Lower leg skin (tissue), 4 donors: Measurements from ENCODE around the gene USP28. TPM values are rescaled to one million over a fixed set of nuclear protein-coding genes. Genes with fewer than 3 reads are reported as not detected.

Experiments
- DNase-seq, 2 donors: peaks; one replicate each; pipeline ENCODE4 v3.0.0-alpha.2; 2019; ENCODE audit warnings: low spot score in 2 of 2
- H3K4me3 ChIP-seq: fragments of 200-600 bp; sonication (generic); 2 replicates; pipeline ENCODE4 v1.5.1; 2017; ENCODE audit warnings: mild to moderate bottlenecking, low read depth; ENCODE audit not compliant: poor library complexity, severe bottlenecking
- CTCF ChIP-seq, 3 donors: fragments of 450-650 bp; IDR thresholded peaks; one replicate each; pipeline ENCODE4 v1.5.1; 2016; ENCODE audit warnings: antibody characterized with exemption in 3 of 3, mild to moderate bottlenecking in 3 of 3, moderate library complexity in 2 of 3
- POLR2A ChIP-seq, 2 donors: fragments of 450-650 bp; IDR thresholded peaks; one replicate each; pipeline ENCODE4 v1.6.1; 2016 to 2017; ENCODE audit warnings: antibody characterized with exemption in 2 of 2, mild to moderate bottlenecking in 1 of 2, moderate library complexity in 1 of 2
- WGBS, 2 donors: methylation state at CpG; one replicate each; pipeline ENCODE4 v1.1.5; 2018; 5-methylcytosine and 5-hydroxymethylcytosine counted together
- intact Hi-C: fragments of 100-400 bp; cut with DNase I; formaldehyde crosslinking; loops from one replicate; pipeline ENCODE4 v1.15.0; 2023; ENCODE audit warnings: low total_unique reads
- total RNA-seq, 4 donors: library from RNA; depleted of rRNA; stranded (reverse); fragments of >200 nt; gene quantifications; one replicate each; pipeline ENCODE4 v1.1.0, GENCODE V29; 2016

The USP28 gene
- total RNA-seq, 4 donors from 2014 or later = 13.0 to 26.8 (median 16.4) TPM

- 34 to 50% methylated on average over 1 of the region's 1 CpG for WGBS, 2 donors
- H3K4me3 ChIP-seq = no peak overlapping the region
- intact Hi-C loops = no loop called here
- TF ChIP-seq CTCF (IDR thresholded peaks at IDR 0.05) (no peak), POLR2A (IDR thresholded peaks at IDR 0.05) (no peak)
- no peak for DNase-seq
Observed at GRCh38 chr11:113907152-113907551, 31.8 kb upstream of the USP28 start.

GRCh38 chr11:113906516-113906915 lies 31.1 kb upstream of the USP28 start:
- TF ChIP-seq POLR2A (IDR thresholded peaks at IDR 0.05) = no peak
- no peak for TF ChIP-seq CTCF (IDR thresholded peaks at IDR 0.05)
- intact Hi-C loops = no loop called here

GRCh38 chr11:113906038-113906437 lies 30.7 kb upstream of the USP28 start:
- H3K4me3 ChIP-seq = no peak overlapping the region
- intact Hi-C loops = no loop called here
- DNase-seq = no peak
- TF ChIP-seq CTCF (IDR thresholded peaks at IDR 0.05) = no peak
- 59 to 65% methylated on average over 4 of the region's 4 CpGs for WGBS, 2 donors

More at GRCh38 chr11:113906516-113906915, 31.1 kb upstream of the USP28 start:
- H3K4me3 ChIP-seq = no peak overlapping the region
- WGBS, 2 donors = 79 to 91% methylated on average over 2 of the region's 2 CpGs
- DNase-seq = peak in 1 of 2 donors; percentile 9

- intact Hi-C loops = no loop called here
- DNase-seq = peak in 1 of 2 donors; percentile 25
- TF ChIP-seq POLR2A (IDR thresholded peaks at IDR 0.05) = no peak
- no peak for TF ChIP-seq CTCF (IDR thresholded peaks at IDR 0.05)
- H3K4me3 ChIP-seq = no peak within 1 kb of the TSS
- WGBS, 2 donors = 64 to 70% methylated on average over 6 of the region's 6 CpGs
Observed at GRCh38 chr11:113904379-113905101, 29.2 kb upstream of the USP28 start, which contains the start of gene HTR3B. TSS of gene HTR3B (plus strand) at chr11:113904796. CDS start at chr11:113904934, 138 bp downstream.

- no peak overlapping the region for H3K4me3 ChIP-seq
- TF ChIP-seq CTCF (IDR thresholded peaks at IDR 0.05) = no peak
- TF ChIP-seq POLR2A (IDR thresholded peaks at IDR 0.05) = no peak
- intact Hi-C loops = no loop called here
- WGBS, 2 donors = 89 to 98% methylated on average over 2 of the region's 2 CpGs
- DNase-seq = peak in 1 of 2 donors; percentile 12
Observed at GRCh38 chr11:113901141-113901540, 25.8 kb upstream of the USP28 start.
